IMR-90 (cell line): Measurements from ENCODE around the gene CC2D2A. TPM values are rescaled to one million over a fixed set of nuclear protein-coding genes. Genes with fewer than 3 reads are reported as not detected.

Experiments
- ATAC-seq: fragments of 200-7000 bp; cut with Tn5 transposase; 2 replicates; pipeline ENCODE4 v1.9.1; 2020; ENCODE audit warnings: low read depth, mild to moderate bottlenecking, moderate library complexity
- BruUV-seq: library from RNA; stranded (reverse); fragments of 400-500 nt; replicated peaks from 2 replicates; lab custom pipeline; 2021; lab: Mats Ljungman, UMichigan
- CTCF ChIA-PET: fragments of 300-600 bp; formaldehyde crosslinking; extraction: SDS; loops from one replicate; lab custom pipeline; 2021; ENCODE audit warnings: antibody characterized with exemption; lab: Yijun Ruan, JAX
- POLR2A ChIA-PET: fragments of 300-600 bp; sonication (Branson Sonifier 250); formaldehyde crosslinking; loops from one replicate; lab custom pipeline; 2022; ENCODE audit warnings: antibody characterized with exemption; ENCODE audit not compliant: unreplicated experiment; lab: Charles Lee
- DNase-seq: peaks from one replicate; pipeline ENCODE4 v3.0.0; 2013
- H2AFZ ChIP-seq: replicated peaks from 2 replicates; pipeline ENCODE3; 2013; ENCODE audit warnings: low read length, mild to moderate bottlenecking; ENCODE audit not compliant: poor library complexity
- H2AK5ac ChIP-seq: 2 replicates; pipeline ENCODE4 v1.6.1; 2013; ENCODE audit warnings: low read depth, low read length, inconsistent platforms
- H2AK9ac ChIP-seq: replicated peaks from 2 replicates; pipeline ENCODE3; 2013; ENCODE audit warnings: mild to moderate bottlenecking, low read depth, low read length, moderate library complexity; ENCODE audit not compliant: poor library complexity
- H2BK120ac ChIP-seq: 2 replicates; pipeline ENCODE4 v1.6.1; 2013; ENCODE audit warnings: low read depth, low read length, inconsistent platforms
- H2BK15ac ChIP-seq: 3 replicates; pipeline ENCODE4 v1.6.1; 2013; ENCODE audit warnings: low read depth, low read length, inconsistent platforms
- H2BK20ac ChIP-seq: 2 replicates; pipeline ENCODE4 v1.6.1; 2013; ENCODE audit warnings: low read depth, mild to moderate bottlenecking, inconsistent platforms, low read length, moderate library complexity
- H2BK5ac ChIP-seq: 2 replicates; pipeline ENCODE4 v1.6.1; 2013; ENCODE audit warnings: mild to moderate bottlenecking, low read depth, low read length, inconsistent platforms; ENCODE audit not compliant: poor library complexity, severe bottlenecking
- H3K14ac ChIP-seq: replicated peaks from 2 replicates; pipeline ENCODE4 v1.6.1; 2013; ENCODE audit warnings: low read depth, low read length, inconsistent platforms
- H3K18ac ChIP-seq: 2 replicates; pipeline ENCODE4 v1.6.1; 2013; ENCODE audit warnings: low read depth, low read length, control low read depth
- H3K23ac ChIP-seq: 2 replicates; pipeline ENCODE4 v1.6.1; 2013; ENCODE audit warnings: low read depth, low read length, inconsistent platforms
- H3K27ac ChIP-seq: 2 replicates; pipeline ENCODE4 v1.5.1; 2013; ENCODE audit warnings: mild to moderate bottlenecking, control low read depth, low read length; ENCODE audit not compliant: insufficient read depth
- H3K27me3 ChIP-seq: 2 replicates; pipeline ENCODE4 v1.6.1; 2013; ENCODE audit warnings: low read length; ENCODE audit not compliant: control insufficient read depth, insufficient read depth
- H3K36me3 ChIP-seq: 2 replicates; pipeline ENCODE4 v1.6.1; 2013; ENCODE audit warnings: low read length, mixed read lengths; ENCODE audit not compliant: control insufficient read depth, insufficient read depth
- H3K4ac ChIP-seq: 2 replicates; pipeline ENCODE4 v1.6.1; 2013; ENCODE audit warnings: low read depth, low read length, inconsistent platforms
- H3K4me1 ChIP-seq: 2 replicates; pipeline ENCODE4 v1.6.1; 2013; ENCODE audit warnings: low read length, mixed read lengths; ENCODE audit not compliant: control insufficient read depth, insufficient read depth
- H3K4me2 ChIP-seq: 2 replicates; pipeline ENCODE4 v1.6.1; 2013; ENCODE audit warnings: low read depth, mild to moderate bottlenecking, control low read depth, low read length, moderate library complexity
- H3K4me3 ChIP-seq: 2 replicates; pipeline ENCODE4 v1.5.1; 2013; ENCODE audit warnings: low read depth, mild to moderate bottlenecking, control low read depth, low read length, moderate library complexity; ENCODE audit not compliant: insufficient read depth
- H3K56ac ChIP-seq: 2 replicates; pipeline ENCODE4 v1.6.1; 2013; ENCODE audit warnings: low read length, inconsistent platforms; ENCODE audit not compliant: insufficient read depth; ENCODE audit errors: extremely low read depth
- H3K79me1 ChIP-seq, 2 experiments: 2 replicates each; pipeline ENCODE4 v1.6.1; 2013; ENCODE audit warnings: low read length in 2 of 2, inconsistent platforms in 1 of 2, low read depth in 1 of 2
- H3K9ac ChIP-seq: 2 replicates; pipeline ENCODE4 v1.6.1; 2013; ENCODE audit warnings: low read depth, low read length, control low read depth
- H3K9me1 ChIP-seq: 2 replicates; pipeline ENCODE4 v1.6.1; 2013; ENCODE audit warnings: low read length, inconsistent platforms; ENCODE audit not compliant: insufficient read depth
- H3K9me3 ChIP-seq: 2 replicates; pipeline ENCODE4 v1.6.1; 2013; ENCODE audit warnings: low read length; ENCODE audit not compliant: control insufficient read depth, insufficient read depth
- H4K20me1 ChIP-seq: 2 replicates; pipeline ENCODE4 v1.6.1; 2013; ENCODE audit warnings: low read length, inconsistent platforms; ENCODE audit not compliant: insufficient read depth
- H4K5ac ChIP-seq: 2 replicates; pipeline ENCODE4 v1.6.1; 2013; ENCODE audit warnings: mild to moderate bottlenecking, low read depth, low read length, control low read depth
- H4K8ac ChIP-seq, 2 experiments: 2 replicates each; pipeline ENCODE4 v1.6.1; 2013; ENCODE audit warnings: low read depth in 2 of 2, low read length in 2 of 2, control low read depth in 1 of 2, inconsistent platforms in 1 of 2
- H4K91ac ChIP-seq: 2 replicates; pipeline ENCODE4 v1.6.1; 2013; ENCODE audit warnings: low read depth, low read length, inconsistent platforms; ENCODE audit not compliant: insufficient read depth
- CEBPB ChIP-seq: IDR thresholded peaks from 2 replicates; pipeline ENCODE4 v1.6.1; 2012; ENCODE audit warnings: low read depth, low read length, improper control_type of control experiment
- FOS ChIP-seq: fragments of 150-350 bp; IDR thresholded peaks from 2 replicates; pipeline ENCODE4 v1.6.1; 2016; ENCODE audit warnings: low read depth, low read length
- MAFK ChIP-seq: IDR thresholded peaks from 2 replicates; pipeline ENCODE4 v1.6.1; 2012; ENCODE audit warnings: low read depth, low read length, improper control_type of control experiment
- MAZ ChIP-seq: IDR thresholded peaks from 2 replicates; pipeline ENCODE4 v1.6.1; 2012; ENCODE audit warnings: low read depth, mild to moderate bottlenecking, low read length, improper control_type of control experiment, moderate library complexity, borderline replicate concordance
- MXI1 ChIP-seq: IDR thresholded peaks from 2 replicates; pipeline ENCODE4 v1.6.1; 2012; ENCODE audit warnings: low read depth, mild to moderate bottlenecking, low read length, moderate library complexity, borderline replicate concordance
- NFE2L2 ChIP-seq: fragments of 150-350 bp; IDR thresholded peaks from 2 replicates; pipeline ENCODE4 v1.6.1; 2016; ENCODE audit warnings: low read depth, mild to moderate bottlenecking, low read length
- RAD21 ChIP-seq: IDR thresholded peaks from 2 replicates; pipeline ENCODE4 v1.6.1; 2012; ENCODE audit warnings: low read length, improper control_type of control experiment
- RCOR1 ChIP-seq: IDR thresholded peaks from 2 replicates; pipeline ENCODE4 v1.6.1; 2012; ENCODE audit warnings: mild to moderate bottlenecking, low read length, improper control_type of control experiment; ENCODE audit not compliant: insufficient replicate concordance
- SMC3 ChIP-seq: fragments of 150-350 bp; IDR thresholded peaks from 2 replicates; pipeline ENCODE4 v1.6.1; 2016; ENCODE audit warnings: low read depth, mild to moderate bottlenecking, antibody characterized with exemption, low read length, moderate library complexity
- WGBS, 2 experiments: methylation state at CpG; one replicate each; pipeline versions ENCODE4 v1.1.5 to v1.1.7; 2013; ENCODE audit warnings: missing lambda C conversion rate in 2 of 2; ENCODE audit not compliant: insufficient read length in 1 of 2; ENCODE audit errors: extremely low coverage in 2 of 2; 5-methylcytosine and 5-hydroxymethylcytosine counted together
- dilution Hi-C: fragments of 300-500 bp; cut with HindIII; formaldehyde crosslinking; loops from one replicate; pipeline ENCODE4 v1.14.3; 2018; ENCODE audit warnings: low sequenced_read_pairs; ENCODE audit not compliant: unreplicated experiment
- in situ Hi-C: fragments of 300-500 bp; cut with MboI; formaldehyde crosslinking; loops from 3 replicates; pipeline ENCODE4 v1.14.3; 2019; ENCODE audit warnings: low sequenced_read_pairs, inconsistent platforms, mixed read lengths
- intact Hi-C: fragments of 100-400 bp; cut with micrococcal nuclease; formaldehyde crosslinking; loops from 2 replicates; pipeline ENCODE4 v1.10.0; 2022
- polyA plus RNA-seq, 3 experiments: library from polyadenylated mRNA; depleted of rRNA; stranded (reverse); fragments of >200 nt; gene quantifications; 2 replicates each; pipeline ENCODE4 v1.2.3, GENCODE V29; 2012; ENCODE audit warnings: low replicate concordance in 1 of 3
- total RNA-seq: library from RNA; depleted of rRNA; stranded (reverse); fragments of >200 nt; gene quantifications from 2 replicates; pipeline ENCODE4 v1.2.3, GENCODE V29; 2012
- TF ChIP-seq, protein P1 (sequence below): fragments of 150-350 bp; IDR thresholded peaks from 2 replicates; pipeline ENCODE4 v1.6.1; 2016; ENCODE audit warnings: low read depth, mild to moderate bottlenecking, low read length, moderate library complexity, borderline replicate concordance

Gene CC2D2A
- total and polyA plus RNA-seq, 2 of the 4 experiments (the other 2 are of a cell fraction): 20.8 to 26.3 TPM

DNA sequence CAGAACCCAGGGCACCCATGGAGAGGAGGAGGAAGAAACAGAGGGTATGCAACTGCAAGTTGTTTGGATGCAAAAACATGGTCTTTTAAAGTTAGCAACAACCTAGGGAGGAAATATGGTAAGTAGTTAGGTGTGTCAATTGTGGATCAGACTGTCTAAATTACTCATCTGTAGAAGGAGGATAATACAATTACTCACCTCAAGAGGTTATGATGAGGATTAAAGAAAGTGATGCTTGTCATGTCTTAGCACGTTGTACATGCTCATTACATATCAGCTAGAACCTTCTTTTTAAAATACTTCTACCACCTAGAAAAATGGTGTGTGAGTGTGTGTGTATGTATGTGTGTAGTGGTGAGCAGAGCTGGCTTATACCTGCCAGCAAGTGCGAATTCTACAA lies 44.2 kb upstream of the CC2D2A start:
- CTCF ChIA-PET: interaction anchor here (0.6 kb wide), 1 partner anchor 1223 kb away, joined by 4 read pairs; no protein-coding TSS in a partner anchor
- no peak for ATAC-seq
- intact Hi-C loops: no loop called here

More for the DNA sequence above, 44.2 kb upstream of the CC2D2A start:
- no peak overlapping the region for H3K4me2 ChIP-seq
- BruUV-seq: no TSS peak
- no peak overlapping the region for H3K4ac ChIP-seq
- H3K14ac ChIP-seq: no peak overlapping the region
- H4K20me1 ChIP-seq: no peaks in the 10 kb centered on the region
- no peak overlapping the region for H3K27ac ChIP-seq
- H3K56ac ChIP-seq: no peak overlapping the region
- no peaks in the 10 kb centered on the region; the same call in 1 of the 2 replicates for H3K9me1 ChIP-seq
- no peak overlapping the region for H3K4me3 ChIP-seq
- no peak overlapping the region for H3K23ac ChIP-seq
- no peaks in the 10 kb centered on the region for H3K79me1 ChIP-seq
- in situ Hi-C loops: no loop called here
- no peaks in the 10 kb centered on the region for H3K36me3 ChIP-seq
- no peak overlapping the region for H2AK9ac ChIP-seq
- TF ChIP-seq RCOR1 (no peak), CEBPB (no peak), MAFK (no peak), FOS (no peak), RAD21 (no peak), MXI1 (no peak), MAZ (no peak), SMC3 (no peak), NFE2L2 (no peak)
- TF ChIP-seq, protein P1, sequence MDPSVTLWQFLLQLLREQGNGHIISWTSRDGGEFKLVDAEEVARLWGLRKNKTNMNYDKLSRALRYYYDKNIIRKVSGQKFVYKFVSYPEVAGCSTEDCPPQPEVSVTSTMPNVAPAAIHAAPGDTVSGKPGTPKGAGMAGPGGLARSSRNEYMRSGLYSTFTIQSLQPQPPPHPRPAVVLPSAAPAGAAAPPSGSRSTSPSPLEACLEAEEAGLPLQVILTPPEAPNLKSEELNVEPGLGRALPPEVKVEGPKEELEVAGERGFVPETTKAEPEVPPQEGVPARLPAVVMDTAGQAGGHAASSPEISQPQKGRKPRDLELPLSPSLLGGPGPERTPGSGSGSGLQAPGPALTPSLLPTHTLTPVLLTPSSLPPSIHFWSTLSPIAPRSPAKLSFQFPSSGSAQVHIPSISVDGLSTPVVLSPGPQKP: no peak
- H4K8ac ChIP-seq: no peak overlapping the region
- H4K91ac ChIP-seq: no peak overlapping the region
- POLR2A ChIA-PET: no interaction called here
- H2BK15ac ChIP-seq: no peak overlapping the region
- no peak overlapping the region for H4K5ac ChIP-seq
- H2BK120ac ChIP-seq: no peak overlapping the region
- H3K4me1 ChIP-seq: peaks cover 3% of the 10 kb centered on the region; the same call in 1 of the 2 replicates
- no CpG with 5 or more reads among the region's 2 CpGs for WGBS, 2 experiments
- dilution Hi-C loops: no loop called here
- no peak overlapping the region for H2BK5ac ChIP-seq
- no peak for DNase-seq
- no peak overlapping the region for H3K9ac ChIP-seq
- H3K27me3 ChIP-seq: no peaks in the 10 kb centered on the region
- H2AFZ ChIP-seq: no peak overlapping the region
- no peak overlapping the region for H2BK20ac ChIP-seq
- no peaks in the 10 kb centered on the region for H3K9me3 ChIP-seq
- no peak overlapping the region for H2AK5ac ChIP-seq
- no peak overlapping the region for H3K18ac ChIP-seq
